Mucosa of stomach (tissue), 1 donor: ENCODE measurements around the gene SLC26A9.
"Not testable (repeated sequence)": the region's sequence is repeated elsewhere in the genome, so short reads cannot be mapped to it uniquely, and the experiment has no call there.

Experiments
- H3K27me3 ChIP-seq: one replicate; pipeline ENCODE4 v1.7.0; 2013; ENCODE audit warnings: mild to moderate bottlenecking, low read length; ENCODE audit not compliant: control insufficient read depth, insufficient read depth
- H3K36me3 ChIP-seq: one replicate; pipeline ENCODE4 v1.7.0; 2013; ENCODE audit warnings: low read length; ENCODE audit not compliant: control insufficient read depth, insufficient read depth
- H3K4me1 ChIP-seq: one replicate; pipeline ENCODE4 v1.7.0; 2013; ENCODE audit warnings: mild to moderate bottlenecking, low read length; ENCODE audit not compliant: control insufficient read depth, insufficient read depth
- H3K4me3 ChIP-seq: one replicate; pipeline ENCODE4 v1.7.0; 2013; ENCODE audit warnings: low read length
- H3K9ac ChIP-seq: one replicate; pipeline ENCODE4 v1.7.0; 2013; ENCODE audit warnings: mild to moderate bottlenecking, low read length, moderate library complexity
- H3K9me3 ChIP-seq: one replicate; pipeline ENCODE4 v1.7.0; 2013; ENCODE audit warnings: mild to moderate bottlenecking, low read length, moderate library complexity; ENCODE audit not compliant: control insufficient read depth
- donor health status: Pancreatic carcinoma.

SLC26A9 gene

GRCh38 chr1:205894119-205894518 is 49.1 kb downstream of the SLC26A9 start:
- not testable (repeated sequence) for H3K4me1 ChIP-seq, H3K9ac ChIP-seq, H3K36me3 ChIP-seq, H3K27me3 ChIP-seq, H3K9me3 ChIP-seq, H3K4me3 ChIP-seq

- H3K27me3 ChIP-seq, H3K4me3 ChIP-seq, H3K36me3 ChIP-seq, H3K4me1 ChIP-seq, H3K9me3 ChIP-seq, H3K9ac ChIP-seq: not testable (repeated sequence)
Observed at GRCh38 chr1:205892175-205892574, 51.1 kb downstream of the SLC26A9 start.

- H3K36me3 ChIP-seq, H3K9ac ChIP-seq, H3K27me3 ChIP-seq, H3K9me3 ChIP-seq, H3K4me3 ChIP-seq, H3K4me1 ChIP-seq: not testable (repeated sequence)
Observed at GRCh38 chr1:205891481-205891880, 51.8 kb downstream of the SLC26A9 start.

GRCh38 chr1:205890631-205891030 is 52.6 kb downstream of the SLC26A9 start:
- H3K27me3 ChIP-seq, H3K9ac ChIP-seq, H3K36me3 ChIP-seq, H3K4me1 ChIP-seq, H3K4me3 ChIP-seq, H3K9me3 ChIP-seq: not testable (repeated sequence)

GRCh38 chr1:205889706-205890105 is 53.5 kb downstream of the SLC26A9 start:
- not testable (repeated sequence) for H3K4me3 ChIP-seq, H3K9me3 ChIP-seq, H3K27me3 ChIP-seq, H3K4me1 ChIP-seq, H3K36me3 ChIP-seq, H3K9ac ChIP-seq

GRCh38 chr1:205889006-205889405 is 54.2 kb downstream of the SLC26A9 start:
- not testable (repeated sequence) for H3K27me3 ChIP-seq, H3K4me3 ChIP-seq, H3K9me3 ChIP-seq, H3K9ac ChIP-seq, H3K36me3 ChIP-seq, H3K4me1 ChIP-seq

- Histone ChIP-seq H3K4me1 (no peaks in the 10 kb centered on the region), H3K9me3 (no peaks in the 10 kb centered on the region), H3K36me3 (no peaks in the 10 kb centered on the region), H3K4me3 (no peak overlapping the region), H3K27me3 (no peaks in the 10 kb centered on the region), H3K9ac (no peak overlapping the region)
Observed at GRCh38 chr1:205883792-205884191, 59.5 kb downstream of the SLC26A9 start.

GRCh38 chr1:205880923-205881322 is 62.3 kb downstream of the SLC26A9 start:
- no peak overlapping the region for H3K9ac ChIP-seq
- H3K4me3 ChIP-seq = no peak overlapping the region
- no peaks in the 10 kb centered on the region for H3K9me3 ChIP-seq
- no peaks in the 10 kb centered on the region for H3K4me1 ChIP-seq
- no peaks in the 10 kb centered on the region for H3K36me3 ChIP-seq
- H3K27me3 ChIP-seq = no peaks in the 10 kb centered on the region

- Histone ChIP-seq H3K4me3 (no peak overlapping the region), H3K9ac (no peak overlapping the region), H3K4me1 (no peaks in the 10 kb centered on the region), H3K27me3 (no peaks in the 10 kb centered on the region), H3K9me3 (no peaks in the 10 kb centered on the region), H3K36me3 (no peaks in the 10 kb centered on the region)
Observed at GRCh38 chr1:205879974-205880373, 63.3 kb downstream of the SLC26A9 start.

- H3K4me1 ChIP-seq = no peaks in the 10 kb centered on the region
- H3K4me3 ChIP-seq = no peak overlapping the region
- no peaks in the 10 kb centered on the region for H3K36me3 ChIP-seq
- H3K9me3 ChIP-seq = no peaks in the 10 kb centered on the region
- H3K9ac ChIP-seq = no peak overlapping the region
- H3K27me3 ChIP-seq = no peaks in the 10 kb centered on the region
Observed at GRCh38 chr1:205878026-205878425, 65.2 kb downstream of the SLC26A9 start.

- H3K27me3 ChIP-seq, H3K4me1 ChIP-seq, H3K9me3 ChIP-seq, H3K36me3 ChIP-seq, H3K9ac ChIP-seq, H3K4me3 ChIP-seq: not testable (repeated sequence)
Observed at GRCh38 chr1:205873148-205873547, 70.1 kb downstream of the SLC26A9 start.

- Histone ChIP-seq H3K36me3 (no peaks in the 10 kb centered on the region), H3K9me3 (no peaks in the 10 kb centered on the region), H3K9ac (no peak overlapping the region), H3K4me3 (no peak overlapping the region), H3K27me3 (no peaks in the 10 kb centered on the region), H3K4me1 (no peaks in the 10 kb centered on the region)
Observed at GRCh38 chr1:205870236-205870635, 73.0 kb downstream of the SLC26A9 start.
